Right atrium auricular region (tissue), 2 donors: ENCODE data around the gene TMPRSS3. TPM values are rescaled to one million over a fixed set of nuclear protein-coding genes. Genes with fewer than 3 reads are reported as not detected.

ENCODE experiments used
- DNase-seq: peaks from one replicate; pipeline ENCODE4 v3.0.0-alpha.2; 2019; ENCODE audit warnings: low spot score
- H3K27ac ChIP-seq, 2 donors: fragments of 200-600 bp; sonication (generic); 1 replicate in 1 of 2; 2 replicates in 1 of 2; pipeline ENCODE4 v1.5.1; 2016 to 2019
- H3K27me3 ChIP-seq, 2 donors: fragments of 200-600 bp; sonication (generic); one replicate each; pipeline versions ENCODE4 v1.5.1 to v1.6.0; 2017 to 2019
- H3K36me3 ChIP-seq: fragments of 200-600 bp; sonication (generic); one replicate; pipeline ENCODE4 v1.5.1; 2016
- H3K4me1 ChIP-seq, 2 donors: fragments of 200-600 bp; sonication (generic); one replicate each; pipeline versions ENCODE4 v1.5.1 to v1.6.0; 2017 to 2019
- H3K4me3 ChIP-seq, 2 donors: fragments of 200-600 bp; sonication (generic); 1 replicate in 1 of 2; 2 replicates in 1 of 2; pipeline ENCODE4 v1.5.1; 2017 to 2019; ENCODE audit warnings: mild to moderate bottlenecking in 1 of 2, moderate library complexity in 1 of 2
- H3K9me3 ChIP-seq, 2 donors: fragments of 200-600 bp; sonication (generic); one replicate each; pipeline ENCODE4 v1.5.1; 2019
- total RNA-seq, 2 donors: library from RNA; depleted of rRNA; stranded (reverse); fragments of >200 nt; gene quantifications; one replicate each; pipeline ENCODE4 v1.1.0, GENCODE V29; 2016
- TF ChIP-seq, protein P1 (sequence below), 2 donors: fragments of 200-600 bp; sonication (generic); IDR thresholded peaks; one replicate each; pipeline ENCODE4 v1.5.1; 2019; ENCODE audit warnings: antibody characterized with exemption in 2 of 2

The TMPRSS3 gene
- total RNA-seq, 2 donors from 2014 or later = 1.1 to 2.4 TPM

- Histone ChIP-seq H3K4me3 (no peak overlapping the region), H3K27ac (no peak overlapping the region), H3K36me3 (no peaks in the 10 kb centered on the region), H3K4me1 (no peaks in the 10 kb centered on the region), H3K27me3 (no peaks in the 10 kb centered on the region), H3K9me3 (no peaks in the 10 kb centered on the region)
- TF ChIP-seq, protein P1, sequence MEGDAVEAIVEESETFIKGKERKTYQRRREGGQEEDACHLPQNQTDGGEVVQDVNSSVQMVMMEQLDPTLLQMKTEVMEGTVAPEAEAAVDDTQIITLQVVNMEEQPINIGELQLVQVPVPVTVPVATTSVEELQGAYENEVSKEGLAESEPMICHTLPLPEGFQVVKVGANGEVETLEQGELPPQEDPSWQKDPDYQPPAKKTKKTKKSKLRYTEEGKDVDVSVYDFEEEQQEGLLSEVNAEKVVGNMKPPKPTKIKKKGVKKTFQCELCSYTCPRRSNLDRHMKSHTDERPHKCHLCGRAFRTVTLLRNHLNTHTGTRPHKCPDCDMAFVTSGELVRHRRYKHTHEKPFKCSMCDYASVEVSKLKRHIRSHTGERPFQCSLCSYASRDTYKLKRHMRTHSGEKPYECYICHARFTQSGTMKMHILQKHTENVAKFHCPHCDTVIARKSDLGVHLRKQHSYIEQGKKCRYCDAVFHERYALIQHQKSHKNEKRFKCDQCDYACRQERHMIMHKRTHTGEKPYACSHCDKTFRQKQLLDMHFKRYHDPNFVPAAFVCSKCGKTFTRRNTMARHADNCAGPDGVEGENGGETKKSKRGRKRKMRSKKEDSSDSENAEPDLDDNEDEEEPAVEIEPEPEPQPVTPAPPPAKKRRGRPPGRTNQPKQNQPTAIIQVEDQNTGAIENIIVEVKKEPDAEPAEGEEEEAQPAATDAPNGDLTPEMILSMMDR (IDR thresholded peaks at IDR 0.05) = no peak
- DNase-seq = no peak
Observed at GRCh38 chr21:42395302-42395701, 550 bp downstream of the TMPRSS3 start.

- H3K36me3 ChIP-seq = no peaks in the 10 kb centered on the region
- no peak overlapping the region for H3K4me3 ChIP-seq
- H3K27me3 ChIP-seq = no peaks in the 10 kb centered on the region
- TF ChIP-seq, protein P1 (IDR thresholded peaks at IDR 0.05) = no peak
- no peaks in the 10 kb centered on the region for H3K4me1 ChIP-seq
- H3K9me3 ChIP-seq = no peaks in the 10 kb centered on the region
- no peak overlapping the region for H3K27ac ChIP-seq
- no peak for DNase-seq
Observed at GRCh38 chr21:42393443-42393950, 2.4 kb downstream of the TMPRSS3 start.

- no peaks in the 10 kb centered on the region for H3K4me1 ChIP-seq
- H3K4me3 ChIP-seq = no peak overlapping the region
- H3K27ac ChIP-seq = no peak overlapping the region
- no peak for DNase-seq
- H3K9me3 ChIP-seq = no peaks in the 10 kb centered on the region
- TF ChIP-seq, protein P1 (IDR thresholded peaks at IDR 0.05) = no peak
- H3K27me3 ChIP-seq = no peaks in the 10 kb centered on the region
- no peaks in the 10 kb centered on the region for H3K36me3 ChIP-seq
Observed at GRCh38 chr21:42392731-42393442, 3.0 kb downstream of the TMPRSS3 start.

DNA sequence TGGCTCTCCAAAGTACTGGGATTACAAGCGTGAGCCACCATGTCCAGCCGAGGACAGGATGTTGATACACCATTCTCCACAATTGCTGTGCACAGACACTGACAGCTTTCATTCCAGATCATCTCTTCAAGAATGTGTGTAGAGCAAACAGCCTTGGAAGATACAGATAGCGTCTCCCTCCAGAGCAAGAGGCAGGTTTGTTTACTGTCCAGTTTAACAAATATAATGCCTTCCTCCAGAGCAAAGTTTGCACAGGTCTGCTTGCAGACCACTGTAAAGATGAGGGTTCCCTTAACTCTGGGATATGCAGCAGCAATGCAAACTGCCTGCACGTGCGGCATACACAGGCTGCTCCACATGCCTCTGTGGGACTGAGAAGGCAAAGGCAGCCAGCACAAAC is 4.6 kb downstream of the TMPRSS3 start:
- no peak overlapping the region for H3K4me3 ChIP-seq
- TF ChIP-seq, protein P1 (IDR thresholded peaks at IDR 0.05) = no peak
- no peak overlapping the region for H3K27ac ChIP-seq
- H3K27me3 ChIP-seq = no peaks in the 10 kb centered on the region
- H3K36me3 ChIP-seq = no peaks in the 10 kb centered on the region
- DNase-seq = no peak
- no peaks in the 10 kb centered on the region for H3K9me3 ChIP-seq
- H3K4me1 ChIP-seq = no peaks in the 10 kb centered on the region

GRCh38 chr21:42390696-42391095 is 5.2 kb downstream of the TMPRSS3 start:
- no peak overlapping the region for H3K27ac ChIP-seq
- no peaks in the 10 kb centered on the region for H3K36me3 ChIP-seq
- TF ChIP-seq, protein P1 (IDR thresholded peaks at IDR 0.05) = no peak
- H3K27me3 ChIP-seq = no peaks in the 10 kb centered on the region
- no peak overlapping the region for H3K4me3 ChIP-seq
- H3K4me1 ChIP-seq = no peaks in the 10 kb centered on the region
- no peaks in the 10 kb centered on the region for H3K9me3 ChIP-seq
- DNase-seq = no peak

DNA sequence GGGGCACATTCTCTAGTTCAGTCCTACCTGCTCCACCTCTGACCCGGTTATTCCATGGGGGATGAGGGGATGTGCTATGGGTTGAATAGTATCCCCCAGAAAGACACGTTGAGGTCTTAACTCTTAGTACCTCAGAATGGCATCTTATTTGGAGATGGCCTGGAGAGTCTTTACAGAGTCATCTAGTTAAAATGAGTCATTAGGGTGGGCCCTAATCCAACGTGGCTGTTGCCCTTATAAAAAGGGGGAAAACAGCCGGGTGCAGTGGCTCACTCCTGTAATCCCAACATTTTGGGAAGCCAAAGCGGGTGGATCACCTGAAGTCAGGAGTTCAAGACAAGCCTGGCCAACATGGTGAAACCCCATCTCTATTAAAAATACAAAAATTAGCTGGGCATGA is 5.7 kb downstream of the TMPRSS3 start:
- DNase-seq = no peak
- H3K36me3 ChIP-seq = no peaks in the 10 kb centered on the region
- H3K4me1 ChIP-seq = no peaks in the 10 kb centered on the region
- no peaks in the 10 kb centered on the region for H3K9me3 ChIP-seq
- no peaks in the 10 kb centered on the region for H3K27me3 ChIP-seq
- H3K4me3 ChIP-seq = no peak overlapping the region
- no peak overlapping the region for H3K27ac ChIP-seq
- TF ChIP-seq, protein P1 (IDR thresholded peaks at IDR 0.05) = no peak
